ENCODE data around the gene SDC3. TPM values are rescaled to one million over a fixed set of nuclear protein-coding genes. Genes with fewer than 3 reads are reported as not detected.

SDC3 gene
- total RNA-seq, 1 experiment from 2014 or later: 3.7 TPM

GRCh38 chr1:30911059-30911954 lies 2.7 kb upstream of the SDC3 start:
- H3K27ac Mint-ChIP-seq (ENCODE audit: unreplicated experiment): no peak overlapping the region
- no peaks in the 10 kb centered on the region for H3K27me3 Mint-ChIP-seq (ENCODE audit: insufficient read depth, unreplicated experiment)
- H3K36me3 Mint-ChIP-seq (ENCODE audit: insufficient read depth, unreplicated experiment): no peaks in the 10 kb centered on the region
- H3K27me3 ChIP-seq (replicated peaks; ENCODE audit: control insufficient read depth, insufficient read depth, low read length): no peaks in the 10 kb centered on the region; the same call in 1 of the 2 replicates
- TF ChIP-seq CTCF (IDR thresholded peaks at IDR 0.05; ENCODE audit: insufficient read depth in 1 of 2, low read depth in 1 of 2, low read length in 1 of 2, severe bottlenecking in 1 of 2, unreplicated experiment in 1 of 2): peak; percentile 67 to 69
- no peaks in the 10 kb centered on the region for H3K4me1 Mint-ChIP-seq (ENCODE audit: low read depth, unreplicated experiment)
- H3K4me3 Mint-ChIP-seq (ENCODE audit: unreplicated experiment): no peak overlapping the region
- H3K4me3 ChIP-seq (ENCODE audit: low read depth, low read length): no peak overlapping the region
- H3K4me1 ChIP-seq: no peaks in the 10 kb centered on the region
- CTCF ChIA-PET: interaction anchor here (0.6 to 3.8 kb wide), 7 partner anchors 32 to 192 kb away, joined by 3 to 42 read pairs (median 9); no protein-coding TSS in a partner anchor
- BruUV-seq (replicated peaks): no TSS peak
- no peaks in the 10 kb centered on the region for H3K36me3 ChIP-seq (ENCODE audit: control insufficient read depth, insufficient read depth, low read length)
- intact Hi-C loops (cut with micrococcal nuclease; ENCODE audit: unreplicated experiment): loop anchor here (1.0 kb wide), 3 partner anchors 110 to 192 kb away; no protein-coding TSS in a partner anchor
- peak; percentile 71 to 75 for DNase-seq
- POLR2A ChIA-PET: no interaction called here
- no peaks in the 10 kb centered on the region for H3K9me3 ChIP-seq
- H3K9me3 Mint-ChIP-seq (ENCODE audit: unreplicated experiment): no peaks in the 10 kb centered on the region

- BruUV-seq (replicated peaks): no TSS peak
- Mint-ChIP-seq H3K27me3 (ENCODE audit: insufficient read depth, unreplicated experiment) (no peaks in the 10 kb centered on the region), H3K36me3 (ENCODE audit: insufficient read depth, unreplicated experiment) (no peaks in the 10 kb centered on the region), H3K9me3 (ENCODE audit: unreplicated experiment) (no peaks in the 10 kb centered on the region), H3K4me1 (ENCODE audit: low read depth, unreplicated experiment) (no peaks in the 10 kb centered on the region), H3K4me3 (ENCODE audit: unreplicated experiment) (peak overlapping the region; percentile 75), H3K27ac (ENCODE audit: unreplicated experiment) (no peak overlapping the region)
- CTCF ChIA-PET: interaction anchor here (3.8 kb wide), 1 partner anchor 107 kb away, joined by 42 read pairs; no protein-coding TSS in a partner anchor
- no peak overlapping the region for H3K4me3 ChIP-seq (ENCODE audit: low read depth, low read length)
- intact Hi-C loops (cut with micrococcal nuclease; ENCODE audit: unreplicated experiment): no loop called here
- POLR2A ChIA-PET: interaction anchor here (0.6 kb wide), 1 partner anchor 103 kb away, joined by 4 read pairs; no protein-coding TSS in a partner anchor
- no peak for DNase-seq
- no peak for TF ChIP-seq CTCF (IDR thresholded peaks at IDR 0.05; ENCODE audit: insufficient read depth in 1 of 2, low read depth in 1 of 2, low read length in 1 of 2, severe bottlenecking in 1 of 2, unreplicated experiment in 1 of 2)
- no peaks in the 10 kb centered on the region for H3K9me3 ChIP-seq
- H3K27me3 ChIP-seq (replicated peaks; ENCODE audit: control insufficient read depth, insufficient read depth, low read length): no peaks in the 10 kb centered on the region; the same call in 1 of the 2 replicates
- no peaks in the 10 kb centered on the region for H3K36me3 ChIP-seq (ENCODE audit: control insufficient read depth, insufficient read depth, low read length)
- H3K4me1 ChIP-seq: no peaks in the 10 kb centered on the region
These were observed 959 bp upstream of the SDC3 start for GRCh38 chr1:30909365-30910068.

- no peaks in the 10 kb centered on the region; the same call in 1 of the 2 replicates for H3K27me3 ChIP-seq (replicated peaks; ENCODE audit: control insufficient read depth, insufficient read depth, low read length)
- H3K4me3 Mint-ChIP-seq (ENCODE audit: unreplicated experiment): no peak overlapping the region
- no peaks in the 10 kb centered on the region for H3K4me1 Mint-ChIP-seq (ENCODE audit: low read depth, unreplicated experiment)
- H3K27me3 Mint-ChIP-seq (ENCODE audit: insufficient read depth, unreplicated experiment): no peaks in the 10 kb centered on the region
- BruUV-seq (replicated peaks): no TSS peak
- H3K9me3 ChIP-seq: no peaks in the 10 kb centered on the region
- CTCF ChIA-PET: no interaction called here
- no peaks in the 10 kb centered on the region for H3K9me3 Mint-ChIP-seq (ENCODE audit: unreplicated experiment)
- no peak overlapping the region for H3K27ac Mint-ChIP-seq (ENCODE audit: unreplicated experiment)
- no peak for TF ChIP-seq CTCF (IDR thresholded peaks at IDR 0.05; ENCODE audit: insufficient read depth in 1 of 2, low read depth in 1 of 2, low read length in 1 of 2, severe bottlenecking in 1 of 2, unreplicated experiment in 1 of 2)
- H3K4me3 ChIP-seq (ENCODE audit: low read depth, low read length): peak overlapping the region; percentile 21; the same call in 1 of the 2 replicates
- peak in 1 of 2 experiments; percentile 29 for DNase-seq
- no peaks in the 10 kb centered on the region for H3K36me3 ChIP-seq (ENCODE audit: control insufficient read depth, insufficient read depth, low read length)
- intact Hi-C loops (cut with micrococcal nuclease; ENCODE audit: unreplicated experiment): no loop called here
- no peaks in the 10 kb centered on the region for H3K4me1 ChIP-seq
- H3K36me3 Mint-ChIP-seq (ENCODE audit: insufficient read depth, unreplicated experiment): no peaks in the 10 kb centered on the region
- POLR2A ChIA-PET: no interaction called here
These were observed 252 bp downstream of the SDC3 start for GRCh38 chr1:30908316-30908695.
